ENCODE data around the gene ADSS1. TPM values are rescaled to one million over a fixed set of nuclear protein-coding genes. Genes with fewer than 3 reads are reported as not detected.

ADSS1 gene
- total and polyA plus RNA-seq, 2 donors (not counting 1 experiment from before 2014, with no cell fraction given) = 2.2 to 3.5 TPM

DNA sequence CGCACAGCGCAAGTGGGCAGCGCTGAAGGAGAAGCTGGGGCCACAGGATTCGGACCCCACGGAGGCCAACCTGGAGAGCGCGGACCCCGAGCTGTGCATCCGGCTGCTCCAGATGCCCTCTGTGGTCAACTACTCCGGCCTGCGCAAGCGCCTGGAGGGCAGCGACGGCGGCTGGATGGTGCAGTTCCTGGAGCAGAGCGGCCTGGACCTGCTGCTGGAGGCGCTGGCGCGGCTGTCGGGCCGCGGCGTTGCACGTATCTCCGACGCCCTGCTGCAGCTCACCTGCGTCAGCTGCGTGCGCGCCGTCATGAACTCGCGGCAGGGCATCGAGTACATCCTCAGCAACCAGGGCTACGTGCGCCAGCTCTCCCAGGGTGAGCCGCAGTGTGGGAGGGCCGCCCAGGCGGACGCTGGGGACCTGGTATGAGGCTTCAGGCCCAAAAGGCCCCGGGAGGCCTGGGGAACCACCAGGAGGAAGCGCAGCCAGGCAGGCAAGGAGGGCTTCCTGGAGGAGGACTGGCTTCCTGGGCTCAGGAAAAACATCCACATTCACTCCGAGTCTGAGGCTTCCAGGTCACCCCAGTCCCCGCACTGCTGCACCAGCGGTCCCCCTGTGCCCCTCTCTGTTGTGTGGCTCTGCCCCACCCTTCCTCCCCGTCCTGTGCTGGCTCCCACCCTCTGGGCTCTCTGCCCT is 22.5 kb upstream of the ADSS1 start:
- H3K36me3 ChIP-seq (ENCODE audit: control insufficient read depth, insufficient read depth, low read length) = peaks cover 50% of the 10 kb centered on the region
- no peaks in the 10 kb centered on the region for H4K20me1 ChIP-seq (ENCODE audit: control insufficient read depth, extremely low read depth, insufficient read depth, low read length)
- H3K79me2 ChIP-seq (ENCODE audit: control insufficient read depth, insufficient read depth, low read length) = peaks cover 52% of the 10 kb centered on the region

DNA sequence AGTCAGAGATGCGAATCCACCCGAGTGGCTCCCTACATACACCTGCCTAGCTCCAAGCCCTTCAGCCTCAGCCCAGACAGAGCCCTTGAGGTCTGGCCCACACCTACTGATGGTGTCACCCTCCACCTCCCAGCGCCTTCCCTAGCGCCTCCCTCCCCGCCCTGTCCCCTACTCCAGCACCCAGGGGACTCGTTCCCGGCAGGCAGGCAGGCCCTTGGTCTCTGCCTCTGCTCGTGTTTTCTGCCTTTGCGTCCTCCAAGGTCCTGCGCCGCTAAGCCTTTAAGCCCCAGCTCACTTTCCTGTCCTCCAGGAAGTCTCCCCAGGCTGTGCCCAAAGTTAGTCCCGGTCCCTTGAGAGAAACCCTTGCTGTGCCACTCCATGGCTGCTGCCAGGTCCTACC is 21.9 kb upstream of the ADSS1 start:
- Histone ChIP-seq H3K9me3 (ENCODE audit: control insufficient read depth, insufficient read depth, low read depth, low read length) (no peaks in the 10 kb centered on the region), H3K27ac (ENCODE audit: insufficient read depth, low read length) (no peak overlapping the region), H4K20me1 (ENCODE audit: control insufficient read depth, extremely low read depth, insufficient read depth, low read length) (no peaks in the 10 kb centered on the region), H3K4me2 (ENCODE audit: extremely low read depth, insufficient read depth, low read length) (no peak overlapping the region), H3K4me1 (ENCODE audit: control insufficient read depth, extremely low read depth, insufficient read depth, low read length) (peaks cover 19% of the 10 kb centered on the region), H3K4me3 (replicated peaks in 1 of 4; ENCODE audit: control extremely low read depth in 1 of 4, insufficient read depth in 1 of 4, low read depth in 3 of 4, low read length in 4 of 4) (no peak overlapping the region), H3K9ac (ENCODE audit: insufficient read depth, low read length) (no peak overlapping the region), H2AFZ (ENCODE audit: low read length) (no peak overlapping the region), H3K36me3 (ENCODE audit: control insufficient read depth, insufficient read depth, low read length) (peaks cover 45% of the 10 kb centered on the region), H3K79me2 (ENCODE audit: control insufficient read depth, insufficient read depth, low read length) (peaks cover 47% of the 10 kb centered on the region), H3K27me3 (ENCODE audit: control insufficient read depth, insufficient read depth, low read length) (no peaks in the 10 kb centered on the region)
- no peak for TF ChIP-seq EZH2 (IDR thresholded peaks at IDR 0.05; ENCODE audit: low read length, missing control alignments)
- TF ChIP-seq, protein P1, sequence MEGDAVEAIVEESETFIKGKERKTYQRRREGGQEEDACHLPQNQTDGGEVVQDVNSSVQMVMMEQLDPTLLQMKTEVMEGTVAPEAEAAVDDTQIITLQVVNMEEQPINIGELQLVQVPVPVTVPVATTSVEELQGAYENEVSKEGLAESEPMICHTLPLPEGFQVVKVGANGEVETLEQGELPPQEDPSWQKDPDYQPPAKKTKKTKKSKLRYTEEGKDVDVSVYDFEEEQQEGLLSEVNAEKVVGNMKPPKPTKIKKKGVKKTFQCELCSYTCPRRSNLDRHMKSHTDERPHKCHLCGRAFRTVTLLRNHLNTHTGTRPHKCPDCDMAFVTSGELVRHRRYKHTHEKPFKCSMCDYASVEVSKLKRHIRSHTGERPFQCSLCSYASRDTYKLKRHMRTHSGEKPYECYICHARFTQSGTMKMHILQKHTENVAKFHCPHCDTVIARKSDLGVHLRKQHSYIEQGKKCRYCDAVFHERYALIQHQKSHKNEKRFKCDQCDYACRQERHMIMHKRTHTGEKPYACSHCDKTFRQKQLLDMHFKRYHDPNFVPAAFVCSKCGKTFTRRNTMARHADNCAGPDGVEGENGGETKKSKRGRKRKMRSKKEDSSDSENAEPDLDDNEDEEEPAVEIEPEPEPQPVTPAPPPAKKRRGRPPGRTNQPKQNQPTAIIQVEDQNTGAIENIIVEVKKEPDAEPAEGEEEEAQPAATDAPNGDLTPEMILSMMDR (conservative IDR thresholded peaks at IDR 0.05 in 1 of 2, IDR thresholded peaks at IDR 0.05 in 1 of 2; ENCODE audit: low read depth in 1 of 2, low read length in 2 of 2) = no peak
- no peak for DNase-seq (ENCODE audit: low read depth in 2 of 2)

More for the DNA sequence above, 22.5 kb upstream of the ADSS1 start:
- H3K27ac ChIP-seq (ENCODE audit: insufficient read depth, low read length) = no peak overlapping the region
- H3K9me3 ChIP-seq (ENCODE audit: control insufficient read depth, insufficient read depth, low read depth, low read length) = no peaks in the 10 kb centered on the region
- DNase-seq (ENCODE audit: low read depth in 2 of 2) = no peak
- H3K4me3 ChIP-seq (replicated peaks in 1 of 4; ENCODE audit: control extremely low read depth in 1 of 4, insufficient read depth in 1 of 4, low read depth in 3 of 4, low read length in 4 of 4) = no peak overlapping the region
- H3K4me2 ChIP-seq (ENCODE audit: extremely low read depth, insufficient read depth, low read length) = no peak overlapping the region
- H2AFZ ChIP-seq (ENCODE audit: low read length) = no peak overlapping the region
- peaks cover 22% of the 10 kb centered on the region for H3K4me1 ChIP-seq (ENCODE audit: control insufficient read depth, extremely low read depth, insufficient read depth, low read length)
- H3K9ac ChIP-seq (ENCODE audit: insufficient read depth, low read length) = no peak overlapping the region
- TF ChIP-seq, protein P1 (conservative IDR thresholded peaks at IDR 0.05 in 1 of 2, IDR thresholded peaks at IDR 0.05 in 1 of 2; ENCODE audit: low read depth in 1 of 2, low read length in 2 of 2) = no peak
- TF ChIP-seq EZH2 (IDR thresholded peaks at IDR 0.05; ENCODE audit: low read length, missing control alignments) = no peak
- no peaks in the 10 kb centered on the region for H3K27me3 ChIP-seq (ENCODE audit: control insufficient read depth, insufficient read depth, low read length)

DNA sequence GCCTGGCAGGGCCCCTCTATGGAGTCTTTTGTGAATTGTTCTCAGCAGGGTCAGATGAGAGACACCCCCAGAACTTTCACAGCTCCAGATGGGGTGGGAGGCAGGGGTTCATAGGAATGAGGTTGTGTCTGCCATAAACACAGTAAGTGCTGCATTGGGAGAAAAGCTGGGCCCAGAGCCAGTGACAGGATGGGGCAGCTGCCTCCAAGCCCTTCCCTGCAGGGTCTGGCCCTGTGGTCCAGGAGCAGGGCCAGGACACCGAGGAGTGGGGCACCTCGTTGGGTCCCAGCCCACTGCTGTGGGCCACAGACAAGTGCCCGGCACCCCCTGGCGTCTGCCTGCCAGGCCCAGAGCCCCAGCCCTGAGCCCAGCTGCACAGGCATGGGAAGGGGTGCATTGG is 21.4 kb upstream of the ADSS1 start:
- no peaks in the 10 kb centered on the region for H4K20me1 ChIP-seq (ENCODE audit: control insufficient read depth, extremely low read depth, insufficient read depth, low read length)
- peaks cover 14% of the 10 kb centered on the region for H3K4me1 ChIP-seq (ENCODE audit: control insufficient read depth, extremely low read depth, insufficient read depth, low read length)
- no peak overlapping the region for H3K4me3 ChIP-seq (replicated peaks in 1 of 4; ENCODE audit: control extremely low read depth in 1 of 4, insufficient read depth in 1 of 4, low read depth in 3 of 4, low read length in 4 of 4)
- no peak overlapping the region for H3K27ac ChIP-seq (ENCODE audit: insufficient read depth, low read length)
- no peak overlapping the region for H3K4me2 ChIP-seq (ENCODE audit: extremely low read depth, insufficient read depth, low read length)
- no peaks in the 10 kb centered on the region for H3K27me3 ChIP-seq (ENCODE audit: control insufficient read depth, insufficient read depth, low read length)
- DNase-seq (ENCODE audit: low read depth in 2 of 2) = no peak
- H3K36me3 ChIP-seq (ENCODE audit: control insufficient read depth, insufficient read depth, low read length) = peaks cover 45% of the 10 kb centered on the region
- H2AFZ ChIP-seq (ENCODE audit: low read length) = no peak overlapping the region
- no peak overlapping the region for H3K9ac ChIP-seq (ENCODE audit: insufficient read depth, low read length)
- TF ChIP-seq, protein P1 (conservative IDR thresholded peaks at IDR 0.05 in 1 of 2, IDR thresholded peaks at IDR 0.05 in 1 of 2; ENCODE audit: low read depth in 1 of 2, low read length in 2 of 2) = no peak
- TF ChIP-seq EZH2 (IDR thresholded peaks at IDR 0.05; ENCODE audit: low read length, missing control alignments) = no peak
- H3K79me2 ChIP-seq (ENCODE audit: control insufficient read depth, insufficient read depth, low read length) = peaks cover 41% of the 10 kb centered on the region
- no peaks in the 10 kb centered on the region for H3K9me3 ChIP-seq (ENCODE audit: control insufficient read depth, insufficient read depth, low read depth, low read length)

Measured in fibroblast of lung (primary cell).